GM10248 (cell line): Measurements from ENCODE around the gene BACH2.

Experiments
- CTCF ChIA-PET: fragments of 300-600 bp; sonication (Branson Sonifier 250); formaldehyde crosslinking; extraction: SDS; loops from one replicate; lab custom pipeline; 2021; ENCODE audit warnings: antibody characterized with exemption; lab: Yijun Ruan, JAX
- POLR2A ChIA-PET: fragments of 350-650 bp; sonication (Branson Sonifier 250); formaldehyde crosslinking; extraction: SDS; loops from one replicate; lab custom pipeline; 2020; ENCODE audit warnings: antibody characterized with exemption; lab: Yijun Ruan, JAX
- DNase-seq: peaks from one replicate; pipeline ENCODE4 v3.0.0; 2012; ENCODE audit errors: extremely low spot score
- TF ChIP-seq, protein P1 (sequence below): IDR thresholded peaks from 2 replicates; pipeline ENCODE4 v1.5.1; 2012; ENCODE audit warnings: mild to moderate bottlenecking, low read depth; ENCODE audit errors: extremely low read depth, missing control alignments, control extremely low read depth

The BACH2 gene

DNA sequence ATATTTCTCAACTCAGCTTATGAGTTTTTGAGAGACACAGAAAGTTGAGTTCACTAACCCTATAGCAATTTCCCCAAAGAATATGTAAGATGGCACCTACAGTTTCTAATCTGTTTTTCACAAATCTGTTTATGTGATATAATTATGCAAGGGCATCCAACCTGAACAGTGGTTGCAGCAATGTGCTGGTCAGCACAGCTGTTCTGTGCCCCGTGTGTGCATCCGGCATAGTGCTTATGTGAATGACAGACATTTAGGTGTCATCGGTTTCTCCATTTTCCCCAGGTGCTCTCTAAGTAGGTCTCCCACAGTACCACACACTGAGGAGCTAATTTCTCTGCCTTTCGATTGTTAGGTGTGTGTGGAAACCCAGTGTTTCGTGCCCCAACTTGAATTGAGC lies 7.7 kb upstream of the BACH2 start:
- CTCF ChIA-PET: no interaction called here
- POLR2A ChIA-PET: no interaction called here
- DNase-seq: no peak
- TF ChIP-seq, protein P1, sequence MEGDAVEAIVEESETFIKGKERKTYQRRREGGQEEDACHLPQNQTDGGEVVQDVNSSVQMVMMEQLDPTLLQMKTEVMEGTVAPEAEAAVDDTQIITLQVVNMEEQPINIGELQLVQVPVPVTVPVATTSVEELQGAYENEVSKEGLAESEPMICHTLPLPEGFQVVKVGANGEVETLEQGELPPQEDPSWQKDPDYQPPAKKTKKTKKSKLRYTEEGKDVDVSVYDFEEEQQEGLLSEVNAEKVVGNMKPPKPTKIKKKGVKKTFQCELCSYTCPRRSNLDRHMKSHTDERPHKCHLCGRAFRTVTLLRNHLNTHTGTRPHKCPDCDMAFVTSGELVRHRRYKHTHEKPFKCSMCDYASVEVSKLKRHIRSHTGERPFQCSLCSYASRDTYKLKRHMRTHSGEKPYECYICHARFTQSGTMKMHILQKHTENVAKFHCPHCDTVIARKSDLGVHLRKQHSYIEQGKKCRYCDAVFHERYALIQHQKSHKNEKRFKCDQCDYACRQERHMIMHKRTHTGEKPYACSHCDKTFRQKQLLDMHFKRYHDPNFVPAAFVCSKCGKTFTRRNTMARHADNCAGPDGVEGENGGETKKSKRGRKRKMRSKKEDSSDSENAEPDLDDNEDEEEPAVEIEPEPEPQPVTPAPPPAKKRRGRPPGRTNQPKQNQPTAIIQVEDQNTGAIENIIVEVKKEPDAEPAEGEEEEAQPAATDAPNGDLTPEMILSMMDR: no peak

DNA sequence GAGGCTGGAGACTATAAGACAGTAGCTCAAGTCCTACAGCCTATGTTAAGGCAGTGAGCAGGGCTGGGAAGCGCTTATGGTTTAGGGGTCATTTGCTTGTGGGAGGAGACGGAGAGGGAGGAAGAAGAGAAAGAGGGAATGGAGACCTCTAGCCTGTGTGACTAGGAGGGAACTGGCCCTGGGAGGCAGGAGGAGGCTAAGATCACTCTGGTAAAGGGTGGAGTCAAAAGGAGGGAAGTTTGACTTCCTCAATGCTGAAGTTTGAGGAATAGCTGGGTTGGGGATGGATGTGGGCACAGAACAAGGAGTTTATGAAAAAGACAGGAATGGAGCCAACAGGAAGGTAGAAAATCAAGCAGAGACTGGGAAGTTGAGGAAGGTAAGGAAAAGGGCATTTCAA lies 6.4 kb upstream of the BACH2 start:
- ChIA-PET CTCF (no interaction called here), POLR2A (no interaction called here)
- no peak for DNase-seq
- TF ChIP-seq, protein P1: no peak

DNA sequence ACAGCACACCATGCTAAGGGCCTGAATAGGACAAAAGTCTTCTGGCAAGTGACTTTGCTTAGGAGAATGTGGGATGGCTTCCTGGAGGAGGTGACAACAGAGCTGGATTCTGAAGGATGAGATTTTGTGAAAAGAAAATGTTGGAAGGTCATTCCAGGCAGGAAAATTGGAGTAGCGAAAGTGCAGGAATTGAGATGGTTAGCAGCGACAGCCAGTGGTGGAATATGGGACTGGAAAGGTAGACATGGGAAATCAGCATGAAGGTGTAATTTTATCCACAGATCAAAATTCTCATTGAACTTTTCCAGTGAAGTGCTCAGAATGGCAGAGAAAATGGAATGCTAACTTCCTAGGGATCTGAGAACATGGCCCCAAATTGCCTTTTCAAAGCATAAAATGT lies 5.7 kb upstream of the BACH2 start:
- CTCF ChIA-PET: no interaction called here
- TF ChIP-seq, protein P1: no peak
- no peak for DNase-seq
- POLR2A ChIA-PET: no interaction called here

DNA sequence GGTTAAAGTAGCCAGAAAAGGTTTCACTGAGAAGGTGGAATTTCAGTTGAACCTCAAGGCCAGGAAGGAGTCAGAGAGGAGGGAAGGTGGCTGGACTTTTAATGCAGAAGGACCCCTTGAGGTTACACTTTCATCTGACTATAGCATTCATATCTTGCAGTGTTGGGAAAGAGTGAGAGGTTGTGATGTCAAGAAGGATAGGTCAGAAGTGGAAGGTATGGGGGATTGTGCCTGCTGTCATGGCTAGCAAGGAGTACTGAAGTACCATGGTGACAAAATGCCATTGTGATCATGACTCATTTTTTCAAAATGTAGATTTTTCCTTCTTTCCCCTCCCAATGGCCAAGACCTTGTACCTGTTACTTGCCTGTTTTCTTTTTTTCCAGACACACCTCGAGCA lies 5.2 kb upstream of the BACH2 start:
- no peak for DNase-seq
- CTCF ChIA-PET: no interaction called here
- TF ChIP-seq, protein P1: no peak
- POLR2A ChIA-PET: no interaction called here

DNA sequence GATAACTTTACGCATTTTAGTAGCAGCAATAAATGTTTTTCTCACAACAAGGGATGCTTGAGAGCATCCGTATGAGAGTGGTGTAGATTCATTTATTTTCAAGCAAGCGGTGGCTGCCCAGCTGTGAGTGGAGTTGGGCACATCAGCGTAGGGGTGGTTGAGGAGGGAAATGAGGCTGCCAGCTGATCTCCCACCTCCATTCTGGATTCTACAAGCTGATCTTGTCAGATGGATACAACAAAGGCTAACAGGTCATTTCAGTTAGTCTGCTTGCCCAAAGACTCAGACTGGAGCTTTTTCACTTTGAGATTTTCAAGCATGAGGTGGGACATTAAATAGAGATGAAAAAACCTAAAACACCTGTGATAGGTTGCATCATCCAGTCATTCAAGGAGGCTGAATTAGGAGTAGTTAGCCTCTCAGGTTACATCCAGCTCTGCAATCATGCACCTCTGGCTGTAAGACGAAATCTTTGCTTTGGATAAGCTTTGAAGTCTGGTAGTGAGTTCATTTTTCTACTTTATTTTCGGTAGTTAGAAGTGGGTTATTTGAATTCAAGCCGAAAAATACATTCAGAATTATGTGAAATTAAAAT lies 1.9 kb upstream of the BACH2 start:
- TF ChIP-seq, protein P1: no peak
- ChIA-PET POLR2A (no interaction called here), CTCF (interaction anchor here (1.0 to 1.1 kb wide), 3 partner anchors 11 to 358 kb away, joined by 3 to 5 read pairs (median 4); no protein-coding TSS in a partner anchor)
- DNase-seq: no peak

DNA sequence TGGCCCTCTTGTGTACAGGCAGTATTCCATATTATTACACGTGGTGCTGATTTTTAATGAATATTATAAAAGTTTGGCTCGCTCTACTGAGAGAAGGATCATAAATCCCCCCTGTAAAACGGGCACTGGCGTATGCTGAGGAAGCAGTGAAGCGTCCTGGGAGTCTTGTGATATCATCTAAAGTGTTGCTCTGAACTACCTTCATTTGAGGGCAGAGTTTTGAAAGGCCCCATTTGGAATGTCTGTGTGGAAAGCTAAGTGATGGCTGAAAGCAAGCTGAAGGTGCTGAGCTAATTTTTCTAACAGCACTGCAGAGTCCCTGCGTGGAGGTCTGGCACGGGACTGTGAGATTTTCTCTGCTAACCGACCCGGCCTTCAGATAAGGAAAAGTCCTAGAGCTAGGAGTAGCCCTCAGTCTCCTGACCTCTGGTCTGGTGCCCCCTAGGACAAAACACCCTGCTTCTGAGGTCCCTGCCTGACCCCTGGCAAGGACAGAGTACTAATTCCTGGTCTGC lies 1.3 kb upstream of the BACH2 start:
- DNase-seq: no peak
- POLR2A ChIA-PET: no interaction called here
- TF ChIP-seq, protein P1: no peak
- CTCF ChIA-PET: interaction anchor here (1.0 to 1.1 kb wide), 3 partner anchors 11 to 358 kb away, joined by 3 to 5 read pairs (median 4); no protein-coding TSS in a partner anchor
